ENCODE data around the gene ITPR2.

Gene ITPR2

GRCh38 chr12:26832822-26833742 is at the start of gene ITPR2:
TSS of gene ITPR2 (minus strand) at chr12:26833194. CDS start at chr12:26832781, 413 bp downstream.
- POLR2A ChIA-PET = interaction anchor here (1.0 to 1.9 kb wide), 4 partner anchors 10 to 57 kb away, joined by 3 to 7 read pairs (median 4); no protein-coding TSS in a partner anchor
- DNase-seq (ENCODE audit: extremely low spot score) = peak; percentile 91
- CTCF ChIA-PET = interaction anchor here (0.7 to 1.8 kb wide), 9 partner anchors 13 to 473 kb away, joined by 3 to 6 read pairs (median 3); no protein-coding TSS in a partner anchor
- TF ChIP-seq FOXA1 (IDR thresholded peaks at IDR 0.05) (no peak), L3MBTL2 (conservative IDR thresholded peaks at IDR 0.05) (peak; percentile 67)

DNA sequence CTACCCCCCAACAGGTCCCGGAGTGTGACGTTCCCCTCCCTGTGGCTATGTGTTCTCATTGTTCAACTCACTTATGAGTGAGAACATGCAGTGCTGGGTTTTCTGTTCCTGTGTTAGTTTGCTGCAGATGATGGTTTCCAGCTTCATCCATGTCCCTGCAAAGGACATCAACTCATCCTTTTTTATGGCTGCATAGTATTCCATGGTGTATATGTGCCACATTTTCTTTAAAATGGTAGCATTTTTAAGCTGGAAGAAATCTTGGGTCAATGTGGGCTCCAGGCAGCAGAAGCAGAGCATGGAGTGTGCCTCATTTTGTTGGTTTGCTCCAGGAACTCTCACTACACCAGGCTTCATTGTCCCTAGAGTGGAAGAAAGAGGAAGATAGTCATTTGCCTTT is 47.6 kb upstream of the ITPR2 start:
- CTCF ChIA-PET = no interaction called here
- no peak for TF ChIP-seq LEF1 (IDR thresholded peaks at IDR 0.05; ENCODE audit: borderline replicate concordance)
- TF ChIP-seq SP1 (IDR thresholded peaks at IDR 0.05) = no peak
- no peak for TF ChIP-seq ELF4 (IDR thresholded peaks at IDR 0.05)
- TF ChIP-seq ARNT (IDR thresholded peaks at IDR 0.05) = no peak
- TF ChIP-seq ZNF384 (IDR thresholded peaks at IDR 0.05) = no peak
- no peak for TF ChIP-seq NFRKB (IDR thresholded peaks at IDR 0.05)
- TF ChIP-seq FOXA1 (IDR thresholded peaks at IDR 0.05) = no peak
- TF ChIP-seq, protein P1, sequence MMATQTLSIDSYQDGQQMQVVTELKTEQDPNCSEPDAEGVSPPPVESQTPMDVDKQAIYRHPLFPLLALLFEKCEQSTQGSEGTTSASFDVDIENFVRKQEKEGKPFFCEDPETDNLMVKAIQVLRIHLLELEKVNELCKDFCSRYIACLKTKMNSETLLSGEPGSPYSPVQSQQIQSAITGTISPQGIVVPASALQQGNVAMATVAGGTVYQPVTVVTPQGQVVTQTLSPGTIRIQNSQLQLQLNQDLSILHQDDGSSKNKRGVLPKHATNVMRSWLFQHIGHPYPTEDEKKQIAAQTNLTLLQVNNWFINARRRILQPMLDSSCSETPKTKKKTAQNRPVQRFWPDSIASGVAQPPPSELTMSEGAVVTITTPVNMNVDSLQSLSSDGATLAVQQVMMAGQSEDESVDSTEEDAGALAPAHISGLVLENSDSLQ (IDR thresholded peaks at IDR 0.05) = no peak
- TF ChIP-seq CTBP1 (IDR thresholded peaks at IDR 0.05; ENCODE audit: borderline replicate concordance) = no peak
- TF ChIP-seq FOXM1 (IDR thresholded peaks at IDR 0.05; ENCODE audit: borderline replicate concordance) = no peak
- TF ChIP-seq L3MBTL2 (conservative IDR thresholded peaks at IDR 0.05) = no peak
- TF ChIP-seq HDGF (IDR thresholded peaks at IDR 0.05; ENCODE audit: borderline replicate concordance) = no peak
- DNase-seq (ENCODE audit: extremely low spot score) = no peak
- POLR2A ChIA-PET = no interaction called here

DNA sequence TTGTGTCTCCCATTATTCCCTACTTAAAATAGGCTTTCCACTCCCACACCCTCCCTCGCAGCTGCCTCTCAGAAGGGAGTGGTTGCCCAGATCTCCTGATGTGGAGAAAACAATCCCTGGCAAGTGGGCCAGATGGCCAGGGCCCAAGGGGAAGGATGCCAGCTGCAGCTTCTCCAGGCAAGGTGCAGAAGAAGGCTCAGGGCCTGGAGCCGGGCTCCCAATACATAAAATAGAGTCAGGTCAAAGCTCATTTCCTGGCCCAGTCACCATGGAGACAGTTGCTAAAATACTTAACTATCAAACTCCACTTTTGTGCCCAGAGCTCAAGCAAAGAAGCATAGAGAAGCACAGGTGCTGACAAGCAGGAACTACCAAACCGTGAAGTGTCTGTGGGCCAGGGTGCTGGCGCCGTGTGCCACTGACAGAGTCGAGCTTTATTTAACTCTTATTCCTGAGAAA is 45.7 kb upstream of the ITPR2 start:
- DNase-seq (ENCODE audit: extremely low spot score) = no peak
- TF ChIP-seq LEF1 (IDR thresholded peaks at IDR 0.05; ENCODE audit: borderline replicate concordance) (no peak), CTBP1 (IDR thresholded peaks at IDR 0.05; ENCODE audit: borderline replicate concordance) (no peak), FOXM1 (IDR thresholded peaks at IDR 0.05; ENCODE audit: borderline replicate concordance) (no peak), BHLHE40 (IDR thresholded peaks at IDR 0.05; ENCODE audit: borderline replicate concordance) (no peak), HDGF (IDR thresholded peaks at IDR 0.05; ENCODE audit: borderline replicate concordance) (no peak), SP1 (IDR thresholded peaks at IDR 0.05) (no peak), TARDBP (IDR thresholded peaks at IDR 0.05) (no peak), FOXK2 (IDR thresholded peaks at IDR 0.05) (no peak), ELF4 (IDR thresholded peaks at IDR 0.05) (no peak), FOXA1 (IDR thresholded peaks at IDR 0.05) (no peak), ZNF384 (IDR thresholded peaks at IDR 0.05) (no peak)
- TF ChIP-seq, protein P1 (IDR thresholded peaks at IDR 0.05) = no peak
- CTCF ChIA-PET = no interaction called here
- POLR2A ChIA-PET = no interaction called here

GRCh38 chr12:26874501-26875296 is 41.7 kb upstream of the ITPR2 start:
- no peak for DNase-seq (ENCODE audit: extremely low spot score)
- POLR2A ChIA-PET = no interaction called here
- CTCF ChIA-PET = no interaction called here
- TF ChIP-seq NFRKB (IDR thresholded peaks at IDR 0.05) = no peak
- TF ChIP-seq SUZ12 (IDR thresholded peaks at IDR 0.05) = no peak
- TF ChIP-seq LEF1 (IDR thresholded peaks at IDR 0.05; ENCODE audit: borderline replicate concordance) = no peak
- TF ChIP-seq L3MBTL2 (conservative IDR thresholded peaks at IDR 0.05) = no peak
- TF ChIP-seq FOXK2 (IDR thresholded peaks at IDR 0.05) = no peak
- TF ChIP-seq, protein P1 (IDR thresholded peaks at IDR 0.05) = no peak
- TF ChIP-seq SP1 (IDR thresholded peaks at IDR 0.05) = no peak
- no peak for TF ChIP-seq CTBP1 (IDR thresholded peaks at IDR 0.05; ENCODE audit: borderline replicate concordance)
- TF ChIP-seq BHLHE40 (IDR thresholded peaks at IDR 0.05; ENCODE audit: borderline replicate concordance) = no peak
- TF ChIP-seq FOXA1 (IDR thresholded peaks at IDR 0.05) = no peak
- no peak for TF ChIP-seq FOXM1 (IDR thresholded peaks at IDR 0.05; ENCODE audit: borderline replicate concordance)
- no peak for TF ChIP-seq ZNF384 (IDR thresholded peaks at IDR 0.05)
- no peak for TF ChIP-seq HDGF (IDR thresholded peaks at IDR 0.05; ENCODE audit: borderline replicate concordance)
- no peak for TF ChIP-seq ARNT (IDR thresholded peaks at IDR 0.05)
- no peak for TF ChIP-seq TARDBP (IDR thresholded peaks at IDR 0.05)
- no peak for TF ChIP-seq ELF4 (IDR thresholded peaks at IDR 0.05)

DNA sequence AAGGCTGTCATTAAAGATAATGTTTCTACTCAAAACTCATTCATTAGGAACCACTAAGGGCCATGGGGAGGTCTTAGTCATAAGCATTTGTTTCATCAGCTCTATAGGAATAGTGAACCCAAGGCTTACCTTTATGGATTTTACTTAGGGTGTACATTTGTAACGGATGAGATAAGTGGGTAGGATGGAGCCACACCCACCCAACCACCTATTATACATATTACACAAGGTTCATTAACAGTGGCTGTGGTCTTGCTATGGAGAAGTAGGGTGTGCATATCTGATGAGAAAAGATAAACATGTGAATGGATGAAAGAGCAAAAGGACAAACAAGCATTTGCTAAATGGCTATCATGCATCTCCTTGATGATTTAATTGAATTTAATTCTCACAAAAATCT is 39.6 kb upstream of the ITPR2 start:
- DNase-seq (ENCODE audit: extremely low spot score) = no peak
- POLR2A ChIA-PET = no interaction called here
- TF ChIP-seq L3MBTL2 (conservative IDR thresholded peaks at IDR 0.05) (no peak), ZNF384 (IDR thresholded peaks at IDR 0.05) (no peak), NFRKB (IDR thresholded peaks at IDR 0.05) (no peak), FOXA1 (IDR thresholded peaks at IDR 0.05) (no peak)
- TF ChIP-seq, protein P1 (IDR thresholded peaks at IDR 0.05) = no peak
- CTCF ChIA-PET = no interaction called here
